ENCODE data around the gene FBXL15.

Gene FBXL15

DNA sequence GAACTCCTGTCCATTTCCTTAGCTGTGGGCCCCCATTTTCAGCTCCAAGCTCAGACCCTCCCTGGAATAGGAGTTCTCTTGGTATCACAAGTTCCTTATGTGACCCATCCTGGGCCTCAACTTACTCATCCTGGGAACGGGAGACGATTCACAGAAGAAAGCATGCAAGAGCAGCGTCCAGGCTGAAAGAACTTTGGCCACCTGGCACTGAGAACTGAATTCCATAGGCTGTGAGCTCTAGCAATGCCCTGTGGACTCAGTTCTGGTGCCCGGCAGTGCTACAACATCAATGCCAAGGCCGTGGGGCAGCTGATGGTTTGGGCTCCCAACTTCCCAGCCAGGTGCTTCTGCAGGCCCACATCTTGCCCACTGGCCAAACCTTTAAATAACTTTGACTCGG is 15.7 kb downstream of the FBXL15 start:
- TF ChIP-seq, protein P1, sequence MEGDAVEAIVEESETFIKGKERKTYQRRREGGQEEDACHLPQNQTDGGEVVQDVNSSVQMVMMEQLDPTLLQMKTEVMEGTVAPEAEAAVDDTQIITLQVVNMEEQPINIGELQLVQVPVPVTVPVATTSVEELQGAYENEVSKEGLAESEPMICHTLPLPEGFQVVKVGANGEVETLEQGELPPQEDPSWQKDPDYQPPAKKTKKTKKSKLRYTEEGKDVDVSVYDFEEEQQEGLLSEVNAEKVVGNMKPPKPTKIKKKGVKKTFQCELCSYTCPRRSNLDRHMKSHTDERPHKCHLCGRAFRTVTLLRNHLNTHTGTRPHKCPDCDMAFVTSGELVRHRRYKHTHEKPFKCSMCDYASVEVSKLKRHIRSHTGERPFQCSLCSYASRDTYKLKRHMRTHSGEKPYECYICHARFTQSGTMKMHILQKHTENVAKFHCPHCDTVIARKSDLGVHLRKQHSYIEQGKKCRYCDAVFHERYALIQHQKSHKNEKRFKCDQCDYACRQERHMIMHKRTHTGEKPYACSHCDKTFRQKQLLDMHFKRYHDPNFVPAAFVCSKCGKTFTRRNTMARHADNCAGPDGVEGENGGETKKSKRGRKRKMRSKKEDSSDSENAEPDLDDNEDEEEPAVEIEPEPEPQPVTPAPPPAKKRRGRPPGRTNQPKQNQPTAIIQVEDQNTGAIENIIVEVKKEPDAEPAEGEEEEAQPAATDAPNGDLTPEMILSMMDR (conservative IDR thresholded peaks at IDR 0.05; ENCODE audit: low read depth, low read length), result no peak
- DNase-seq (ENCODE audit: low read depth), result no peak
- peak overlapping the region; percentile 56 for H3K4me3 ChIP-seq (ENCODE audit: low read depth, low read length)

GRCh38 chr10:102437515-102437914 is 16.9 kb downstream of the FBXL15 start:
- no peak for DNase-seq (ENCODE audit: low read depth)
- no peak overlapping the region for H3K4me3 ChIP-seq (ENCODE audit: low read depth, low read length)
- TF ChIP-seq, protein P1 (conservative IDR thresholded peaks at IDR 0.05; ENCODE audit: low read depth, low read length), result no peak

GRCh38 chr10:102438374-102438773 is 17.7 kb downstream of the FBXL15 start:
- DNase-seq (ENCODE audit: low read depth), result no peak
- TF ChIP-seq, protein P1 (conservative IDR thresholded peaks at IDR 0.05; ENCODE audit: low read depth, low read length), result no peak
- H3K4me3 ChIP-seq (ENCODE audit: low read depth, low read length), result no peak overlapping the region

- TF ChIP-seq, protein P1 (conservative IDR thresholded peaks at IDR 0.05; ENCODE audit: low read depth, low read length), result no peak
- no peak overlapping the region for H3K4me3 ChIP-seq (ENCODE audit: low read depth, low read length)
- DNase-seq (ENCODE audit: low read depth), result no peak
Observed at GRCh38 chr10:102444851-102445250, 24.2 kb downstream of the FBXL15 start.

GRCh38 chr10:102449321-102450123 is 28.9 kb downstream of the FBXL15 start:
- peak overlapping the region; percentile 75 for H3K4me3 ChIP-seq (ENCODE audit: low read depth, low read length)
- peak; percentile 83 for DNase-seq (ENCODE audit: low read depth)
- TF ChIP-seq, protein P1 (conservative IDR thresholded peaks at IDR 0.05; ENCODE audit: low read depth, low read length), result no peak

GRCh38 chr10:102450124-102450373 is 29.4 kb downstream of the FBXL15 start:
- no peak for DNase-seq (ENCODE audit: low read depth)
- TF ChIP-seq, protein P1 (conservative IDR thresholded peaks at IDR 0.05; ENCODE audit: low read depth, low read length), result no peak
- peak overlapping the region; percentile 75 for H3K4me3 ChIP-seq (ENCODE audit: low read depth, low read length)

Data from choroid plexus epithelial cell (primary cell).